ENCODE measurements around the gene KCNQ2. TPM values are rescaled to one million over a fixed set of nuclear protein-coding genes. Genes with fewer than 3 reads are reported as not detected.

KCNQ2 gene
- total and polyA plus RNA-seq, 8 donors = 8.4 to 19.1 (median 14.1) TPM; not detected in 2

DNA sequence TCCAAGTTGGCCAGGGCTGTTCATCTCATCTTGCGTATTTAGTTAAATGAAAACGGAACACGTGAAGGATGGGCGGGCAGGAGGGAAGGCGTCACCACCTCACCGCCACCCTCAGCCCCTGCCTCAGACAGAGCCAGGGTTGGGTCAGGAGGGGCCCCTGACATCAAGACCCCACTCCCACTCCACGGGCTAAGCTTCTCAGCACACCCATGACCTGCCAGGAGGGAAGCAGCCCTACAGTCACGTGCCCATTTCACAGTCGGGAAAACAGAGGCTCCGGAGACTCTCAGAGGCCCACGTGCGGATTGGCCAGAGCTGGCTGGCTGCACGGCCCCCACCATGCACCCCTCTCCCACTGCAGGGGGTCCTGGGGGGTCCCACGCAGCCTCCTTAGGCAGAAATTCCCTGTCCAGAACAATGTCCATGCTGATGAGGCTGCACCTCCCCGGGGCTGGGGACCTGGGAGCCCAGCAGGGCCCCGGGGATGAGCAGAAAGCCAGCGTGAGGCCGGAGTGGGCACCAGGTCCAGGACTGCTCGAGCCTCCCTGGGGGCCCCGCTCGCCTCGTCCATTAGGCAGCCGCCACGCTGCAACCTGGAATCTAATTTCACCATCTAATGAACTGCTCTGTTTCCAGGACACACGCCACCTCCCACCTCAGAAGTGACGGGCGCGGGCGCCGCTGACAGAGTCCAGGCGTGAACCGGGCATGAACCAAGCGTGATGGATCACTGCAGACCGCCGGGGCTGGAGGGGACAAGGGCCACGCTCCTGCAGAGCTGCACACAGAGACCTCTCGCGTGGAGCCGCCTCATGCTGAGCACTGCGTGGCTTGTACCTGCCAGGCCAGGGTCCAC is 15.8 kb downstream of the KCNQ2 start:
- H3K27me3 ChIP-seq = peaks cover 7 to 99% of the 10 kb centered on the region in 2 donors
- DNase-seq (peak in 1 of 4 donors; percentile 53), ATAC-seq (no peak)
- intact Hi-C loops (cut with DNase I) = no loop called here
- peaks cover 0 to 5% of the 10 kb centered on the region in 2 donors for H3K4me1 ChIP-seq
- H3K27ac ChIP-seq = no peak overlapping the region
- H3K9me3 ChIP-seq = no peaks in the 10 kb centered on the region
- no peaks in the 10 kb centered on the region for H3K36me3 ChIP-seq
- H3K4me3 ChIP-seq = no peak overlapping the region
- TF ChIP-seq, protein P1, sequence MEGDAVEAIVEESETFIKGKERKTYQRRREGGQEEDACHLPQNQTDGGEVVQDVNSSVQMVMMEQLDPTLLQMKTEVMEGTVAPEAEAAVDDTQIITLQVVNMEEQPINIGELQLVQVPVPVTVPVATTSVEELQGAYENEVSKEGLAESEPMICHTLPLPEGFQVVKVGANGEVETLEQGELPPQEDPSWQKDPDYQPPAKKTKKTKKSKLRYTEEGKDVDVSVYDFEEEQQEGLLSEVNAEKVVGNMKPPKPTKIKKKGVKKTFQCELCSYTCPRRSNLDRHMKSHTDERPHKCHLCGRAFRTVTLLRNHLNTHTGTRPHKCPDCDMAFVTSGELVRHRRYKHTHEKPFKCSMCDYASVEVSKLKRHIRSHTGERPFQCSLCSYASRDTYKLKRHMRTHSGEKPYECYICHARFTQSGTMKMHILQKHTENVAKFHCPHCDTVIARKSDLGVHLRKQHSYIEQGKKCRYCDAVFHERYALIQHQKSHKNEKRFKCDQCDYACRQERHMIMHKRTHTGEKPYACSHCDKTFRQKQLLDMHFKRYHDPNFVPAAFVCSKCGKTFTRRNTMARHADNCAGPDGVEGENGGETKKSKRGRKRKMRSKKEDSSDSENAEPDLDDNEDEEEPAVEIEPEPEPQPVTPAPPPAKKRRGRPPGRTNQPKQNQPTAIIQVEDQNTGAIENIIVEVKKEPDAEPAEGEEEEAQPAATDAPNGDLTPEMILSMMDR (IDR thresholded peaks at IDR 0.05) = no peak

DNA sequence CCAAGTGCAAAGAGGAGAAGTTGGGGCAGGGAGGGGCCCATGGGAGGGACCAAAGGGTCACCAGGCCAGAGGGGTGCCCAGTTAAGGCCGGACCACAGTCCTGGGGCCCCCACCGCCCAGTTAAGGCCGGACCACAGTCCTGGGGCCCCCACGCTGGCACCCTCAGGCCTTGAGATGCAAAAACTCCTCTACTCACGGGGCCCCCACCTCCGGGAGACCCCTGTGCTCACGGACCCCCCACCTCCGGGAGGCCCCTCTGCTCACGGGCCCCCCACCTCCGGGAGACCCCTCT is 16.9 kb downstream of the KCNQ2 start:
- Histone ChIP-seq H3K4me1 (peaks cover 0 to 5% of the 10 kb centered on the region in 2 donors), H3K27me3 (peaks cover 7 to 99% of the 10 kb centered on the region in 2 donors), H3K4me3 (no peak overlapping the region), H3K36me3 (no peaks in the 10 kb centered on the region), H3K27ac (no peak overlapping the region), H3K9me3 (no peaks in the 10 kb centered on the region)
- intact Hi-C loops (cut with DNase I) = no loop called here
- TF ChIP-seq, protein P1 (IDR thresholded peaks at IDR 0.05) = no peak
- no peak for ATAC-seq
- DNase-seq = no peak

DNA sequence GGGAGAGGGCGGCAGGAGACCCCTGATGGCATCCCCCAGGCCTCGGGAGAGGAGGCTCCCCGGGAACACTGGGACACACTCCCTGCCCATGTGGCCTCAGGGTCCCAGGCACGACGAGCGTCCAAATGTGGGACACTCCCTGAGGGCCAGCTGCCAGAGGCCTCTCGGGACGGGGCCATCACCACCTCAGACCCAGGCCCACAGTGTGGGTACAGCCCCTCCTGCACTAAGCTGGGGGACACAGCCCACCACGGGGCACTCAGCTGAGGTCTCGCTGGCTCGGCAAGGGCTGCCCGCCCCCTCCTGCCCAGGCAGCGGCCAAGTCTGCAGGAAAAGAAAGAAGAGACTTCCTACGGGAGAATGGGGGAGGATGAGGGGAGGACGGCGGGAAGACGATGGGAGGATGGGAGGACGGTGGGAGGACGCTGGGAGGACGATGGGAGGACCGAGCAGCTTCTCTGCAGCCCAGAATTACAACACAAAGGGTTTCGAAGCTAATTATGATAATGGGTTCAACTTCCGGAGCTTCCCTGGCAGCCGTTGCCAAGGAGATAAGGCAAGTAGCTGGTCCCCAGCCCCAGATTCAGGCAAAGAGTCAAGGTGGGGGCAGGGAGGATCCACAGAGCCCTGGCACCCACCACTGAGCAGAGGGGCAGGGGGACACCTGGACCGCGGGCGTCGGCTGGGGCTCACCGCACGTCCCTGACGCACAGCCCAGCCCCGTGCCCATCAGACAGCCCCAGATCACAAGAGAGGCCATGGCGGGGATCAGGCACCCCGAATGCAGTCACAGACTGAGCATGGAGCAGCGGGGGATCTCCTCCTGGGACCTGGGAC is 17.5 kb downstream of the KCNQ2 start:
- peak in 1 of 4 donors; percentile 64 for DNase-seq

DNA sequence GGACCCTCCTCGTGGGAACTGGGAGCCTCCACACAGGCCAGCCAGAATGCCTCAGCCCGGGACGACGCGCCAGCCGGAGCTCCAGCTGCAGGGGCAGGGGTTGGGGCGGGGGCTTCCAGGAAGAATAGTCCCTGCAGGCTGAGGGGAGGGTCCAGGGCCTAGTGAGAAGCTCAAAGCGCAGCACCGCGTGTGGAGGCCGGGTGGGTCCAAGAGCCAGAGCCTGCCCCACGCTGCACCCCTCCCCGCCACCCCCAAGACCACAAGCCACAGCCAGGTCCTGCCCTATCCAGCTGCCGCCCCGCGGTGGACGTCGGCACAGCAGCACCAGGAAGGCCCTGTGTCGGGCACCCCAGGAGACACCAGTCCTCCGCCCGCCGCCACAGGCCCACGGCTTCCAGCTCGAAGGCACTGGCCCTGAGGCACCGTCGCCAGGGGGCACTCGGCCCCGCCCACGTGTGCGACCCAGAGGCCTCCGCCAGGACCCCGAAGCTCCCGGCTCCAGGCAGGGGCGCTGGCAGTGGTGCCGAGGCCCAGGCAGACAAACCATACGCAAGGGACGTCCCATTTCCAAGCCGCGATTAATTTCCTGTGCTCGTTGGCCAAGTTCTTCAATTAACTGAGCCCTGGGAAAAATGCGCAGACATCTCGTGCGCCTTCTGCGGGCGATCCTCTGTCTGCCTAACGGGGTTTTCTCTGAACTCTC is 19.5 kb downstream of the KCNQ2 start:
- Histone ChIP-seq H3K9me3 (no peaks in the 10 kb centered on the region), H3K27ac (no peak overlapping the region), H3K4me1 (peaks cover 0 to 5% of the 10 kb centered on the region in 2 donors), H3K36me3 (no peaks in the 10 kb centered on the region), H3K4me3 (no peak overlapping the region), H3K27me3 (peaks cover 7 to 98% of the 10 kb centered on the region in 2 donors)
- ATAC-seq = no peak
- TF ChIP-seq, protein P1 (IDR thresholded peaks at IDR 0.05) = no peak
- intact Hi-C loops (cut with DNase I) = no loop called here
- no peak for DNase-seq

More for the DNA sequence above, 17.5 kb downstream of the KCNQ2 start:
- no peaks in the 10 kb centered on the region for H3K36me3 ChIP-seq
- no peaks in the 10 kb centered on the region for H3K9me3 ChIP-seq
- ATAC-seq = no peak
- H3K27me3 ChIP-seq = peaks cover 7 to 98% of the 10 kb centered on the region in 2 donors
- H3K4me1 ChIP-seq = peaks cover 0 to 5% of the 10 kb centered on the region in 2 donors
- TF ChIP-seq, protein P1 (IDR thresholded peaks at IDR 0.05) = no peak
- intact Hi-C loops (cut with DNase I) = no loop called here
- no peak overlapping the region for H3K4me3 ChIP-seq
- H3K27ac ChIP-seq = no peak overlapping the region
